OCI-LY1 (cell line): ENCODE measurements around the gene TNN.
"Not testable (repeated sequence)": the region's sequence is repeated elsewhere in the genome, so short reads cannot be mapped to it uniquely, and the experiment has no call there.

Source experiments
- EZH2 ChIP-seq: fragments of 200-600 bp; sonication (generic), shearing (Covaris generic); IDR thresholded peaks from 2 replicates; pipeline ENCODE4 v1.8.0; 2017; ENCODE audit warnings: borderline replicate concordance, mixed run types, mild to moderate bottlenecking, antibody characterized with exemption, low read length, moderate library complexity, mixed read lengths
- TF ChIP-seq, protein P1 (sequence below): fragments of 200-600 bp; sonication (generic), shearing (Covaris generic); IDR thresholded peaks from 2 replicates; pipeline ENCODE4 v1.5.1; 2017; ENCODE audit warnings: mild to moderate bottlenecking, antibody characterized with exemption, low read length, moderate library complexity, mixed read lengths

DNA sequence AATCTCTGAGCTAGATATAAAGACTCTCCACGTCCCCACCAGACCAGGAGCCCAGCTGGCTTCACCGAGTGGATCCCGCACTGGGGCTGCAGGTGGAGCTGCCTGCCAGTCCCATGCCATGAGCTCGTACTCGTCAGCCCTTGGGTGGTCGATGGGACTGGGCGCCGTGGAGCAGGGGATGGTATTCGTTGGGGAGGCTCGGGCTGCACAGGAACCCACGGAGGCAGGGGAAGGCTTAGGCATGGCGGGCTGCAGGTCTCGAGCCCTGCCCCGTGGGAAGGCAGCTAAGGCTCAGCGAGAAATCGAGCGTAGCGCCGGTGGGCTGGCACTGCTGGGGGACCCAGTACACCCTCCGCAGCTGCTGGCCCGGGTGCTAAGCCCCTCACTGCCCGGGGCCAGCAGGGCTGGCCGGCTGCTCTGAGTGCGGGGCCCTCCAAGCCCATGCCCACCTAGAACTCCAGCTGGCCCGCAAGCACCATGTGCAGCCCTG, 40.7 kb downstream of the TNN start:
- TF ChIP-seq, protein P1, sequence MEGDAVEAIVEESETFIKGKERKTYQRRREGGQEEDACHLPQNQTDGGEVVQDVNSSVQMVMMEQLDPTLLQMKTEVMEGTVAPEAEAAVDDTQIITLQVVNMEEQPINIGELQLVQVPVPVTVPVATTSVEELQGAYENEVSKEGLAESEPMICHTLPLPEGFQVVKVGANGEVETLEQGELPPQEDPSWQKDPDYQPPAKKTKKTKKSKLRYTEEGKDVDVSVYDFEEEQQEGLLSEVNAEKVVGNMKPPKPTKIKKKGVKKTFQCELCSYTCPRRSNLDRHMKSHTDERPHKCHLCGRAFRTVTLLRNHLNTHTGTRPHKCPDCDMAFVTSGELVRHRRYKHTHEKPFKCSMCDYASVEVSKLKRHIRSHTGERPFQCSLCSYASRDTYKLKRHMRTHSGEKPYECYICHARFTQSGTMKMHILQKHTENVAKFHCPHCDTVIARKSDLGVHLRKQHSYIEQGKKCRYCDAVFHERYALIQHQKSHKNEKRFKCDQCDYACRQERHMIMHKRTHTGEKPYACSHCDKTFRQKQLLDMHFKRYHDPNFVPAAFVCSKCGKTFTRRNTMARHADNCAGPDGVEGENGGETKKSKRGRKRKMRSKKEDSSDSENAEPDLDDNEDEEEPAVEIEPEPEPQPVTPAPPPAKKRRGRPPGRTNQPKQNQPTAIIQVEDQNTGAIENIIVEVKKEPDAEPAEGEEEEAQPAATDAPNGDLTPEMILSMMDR, result not testable (repeated sequence)
- not testable (repeated sequence) for TF ChIP-seq EZH2
